SK-N-SH (cell line): ENCODE measurements around the gene SP100. TPM values are rescaled to one million over a fixed set of nuclear protein-coding genes. Genes with fewer than 3 reads are reported as not detected.

Source experiments
- CTCF ChIA-PET: fragments of 300-600, 350-600 bp; formaldehyde crosslinking; extraction: SDS; loops from one replicate; lab custom pipeline; 2021; lab: Yijun Ruan, JAX
- POLR2A ChIA-PET: fragments of 350-600 bp; sonication (Branson Sonifier 250); formaldehyde crosslinking; extraction: SDS; loops from one replicate; lab custom pipeline; 2020; ENCODE audit warnings: antibody characterized with exemption, inconsistent platforms; lab: Yijun Ruan, JAX
- DNase-seq: peaks from one replicate; pipeline ENCODE4 v3.0.0; 2012
- H2AFZ ChIP-seq: fragments of 200-600 bp; sonication (generic); 2 replicates; pipeline ENCODE4 v1.8.1; 2016; ENCODE audit warnings: antibody characterized with exemption, mild to moderate bottlenecking, low read depth
- H3F3A ChIP-seq: fragments of 200-600 bp; sonication (generic); replicated peaks from 2 replicates; pipeline ENCODE3; 2016; ENCODE audit warnings: antibody characterized with exemption, mild to moderate bottlenecking; ENCODE audit not compliant: insufficient read depth
- H3K27ac ChIP-seq, 2 experiments: fragments of 200-500 bp in 1 of 2; fragments of 200-600 bp in 1 of 2; sonication (Bioruptor generic) in 1 of 2; sonication (generic), shearing (Covaris generic) in 1 of 2; 2 replicates each; pipeline versions ENCODE4 v1.5.1 to v1.6.1; 2014 to 2016; ENCODE audit warnings: low read depth in 2 of 2, inconsistent platforms in 1 of 2, low read length in 1 of 2, mild to moderate bottlenecking in 1 of 2, mixed read lengths in 1 of 2
- H3K27me3 ChIP-seq: fragments of 200-600 bp; sonication (generic), shearing (Covaris generic); 2 replicates; pipeline ENCODE4 v1.6.1; 2016; ENCODE audit warnings: mixed run types; ENCODE audit not compliant: insufficient read depth
- H3K36me3 ChIP-seq, 2 experiments: fragments of 200-500 bp in 1 of 2; fragments of 200-600 bp in 1 of 2; sonication (Bioruptor generic) in 1 of 2; sonication (generic) in 1 of 2; replicated peaks in 1 of 2; 2 replicates each; pipeline versions ENCODE3 to v1.5.1; 2014 to 2016; ENCODE audit warnings: low read length in 1 of 2, mild to moderate bottlenecking in 1 of 2; ENCODE audit not compliant: insufficient read depth in 2 of 2, control insufficient read depth in 1 of 2
- H3K4me1 ChIP-seq, 2 experiments: fragments of 200-500 bp in 1 of 2; fragments of 200-600 bp in 1 of 2; sonication (Bioruptor generic) in 1 of 2; sonication (generic), shearing (Covaris generic) in 1 of 2; 2 replicates each; pipeline versions ENCODE4 v1.5.1 to v1.6.1; 2014 to 2016; ENCODE audit warnings: low read depth in 1 of 2, low read length in 1 of 2, mixed run types in 1 of 2; ENCODE audit not compliant: insufficient read depth in 2 of 2, control insufficient read depth in 1 of 2
- H3K4me2 ChIP-seq: fragments of 200-600 bp; sonication (generic), shearing (Covaris generic); 2 replicates; pipeline ENCODE4 v1.6.1; 2017; ENCODE audit warnings: mixed run types
- H3K4me3 ChIP-seq, 2 experiments: fragments of 200-500 bp in 1 of 2; fragments of 200-600 bp in 1 of 2; sonication (Bioruptor generic) in 1 of 2; sonication (generic), shearing (Covaris generic) in 1 of 2; 2 replicates each; pipeline versions ENCODE4 v1.5.1 to v1.8.1; 2014 to 2016; ENCODE audit warnings: low read depth in 2 of 2, inconsistent platforms in 1 of 2, low read length in 1 of 2, mild to moderate bottlenecking in 1 of 2, mixed read lengths in 1 of 2, moderate library complexity in 1 of 2
- H3K79me2 ChIP-seq: fragments of 200-600 bp; sonication (generic); 2 replicates; pipeline ENCODE4 v1.8.1; 2017; ENCODE audit warnings: mild to moderate bottlenecking; ENCODE audit not compliant: insufficient read depth
- H3K9ac ChIP-seq: fragments of 200-600 bp; sonication (generic); 2 replicates; pipeline ENCODE4 v1.6.1; 2017; ENCODE audit warnings: mixed run types
- H3K9me2 ChIP-seq: fragments of 200-600 bp; sonication (generic); 2 replicates; pipeline ENCODE4 v1.6.1; 2017; ENCODE audit warnings: mixed run types
- H3K9me3 ChIP-seq: fragments of 200-600 bp; sonication (generic); 2 replicates; pipeline ENCODE4 v1.6.1; 2017; ENCODE audit warnings: mixed run types, mild to moderate bottlenecking, moderate library complexity
- H4K20me1 ChIP-seq: fragments of 200-600 bp; sonication (generic); 2 replicates; pipeline ENCODE4 v1.6.1; 2017; ENCODE audit warnings: mild to moderate bottlenecking, mixed run types; ENCODE audit not compliant: insufficient read depth
- ELF1 ChIP-seq: IDR thresholded peaks from 2 replicates; pipeline ENCODE4 v1.4.0; 2012
- EP300 ChIP-seq, 2 experiments: IDR thresholded peaks; 2 replicates each; pipeline versions ENCODE4 v1.4.0 to v1.6.1; 2012; ENCODE audit warnings: borderline replicate concordance in 1 of 2, low read depth in 1 of 2, low read length in 1 of 2
- EZH2phosphoT487 ChIP-seq: fragments of 200-600 bp; sonication (generic); IDR thresholded peaks from 2 replicates; pipeline ENCODE4 v1.6.1; 2017; ENCODE audit warnings: low read depth, mixed run types, mild to moderate bottlenecking, antibody characterized with exemption, moderate library complexity, borderline replicate concordance
- FOSL2 ChIP-seq: IDR thresholded peaks from 2 replicates; pipeline ENCODE4 v1.4.0; 2012; ENCODE audit warnings: low read depth, mild to moderate bottlenecking, moderate library complexity, borderline replicate concordance
- FOXM1 ChIP-seq: IDR thresholded peaks from 2 replicates; pipeline ENCODE4 v1.4.0; 2012; ENCODE audit warnings: low read depth, mild to moderate bottlenecking
- MEF2A ChIP-seq: IDR thresholded peaks from 2 replicates; pipeline ENCODE4 v1.4.0; 2012; ENCODE audit warnings: low read depth, borderline replicate concordance
- NFIC ChIP-seq: IDR thresholded peaks from 2 replicates; pipeline ENCODE4 v1.4.0; 2012; ENCODE audit warnings: borderline replicate concordance
- NRF1 ChIP-seq: IDR thresholded peaks from 2 replicates; pipeline ENCODE4 v1.6.1; 2012; ENCODE audit warnings: low read depth, mild to moderate bottlenecking, low read length
- RCOR1 ChIP-seq: fragments of 150-350 bp; IDR thresholded peaks from 2 replicates; pipeline ENCODE4 v1.6.1; 2017; ENCODE audit warnings: antibody characterized with exemption, low read length
- SIN3A ChIP-seq: IDR thresholded peaks from 2 replicates; pipeline ENCODE4 v1.6.1; 2012; ENCODE audit warnings: low read depth, mild to moderate bottlenecking, low read length, moderate library complexity, borderline replicate concordance
- SMC3 ChIP-seq: IDR thresholded peaks from 2 replicates; pipeline ENCODE4 v1.6.1; 2012; ENCODE audit warnings: low read depth, low read length, improper control_type of control experiment
- TAF1 ChIP-seq: IDR thresholded peaks from 2 replicates; pipeline ENCODE4 v1.6.1; 2012; ENCODE audit warnings: low read depth, mild to moderate bottlenecking, low read length, moderate library complexity, borderline replicate concordance
- YY1 ChIP-seq: IDR thresholded peaks from 2 replicates; pipeline ENCODE4 v1.4.0; 2012; ENCODE audit warnings: low read depth, mild to moderate bottlenecking
- WGBS: methylation state at CpG from one replicate; pipeline ENCODE4 v1.1.6; 2017; ENCODE audit warnings: low lambda C conversion rate; 5-methylcytosine and 5-hydroxymethylcytosine counted together
- polyA plus RNA-seq, 3 experiments: library from polyadenylated mRNA; depleted of rRNA; stranded (reverse); fragments of >200 nt; gene quantifications; 2 replicates each; pipeline ENCODE4 v1.2.3, GENCODE V29; 2012
- TF ChIP-seq, protein P1 (sequence below): IDR thresholded peaks from 2 replicates; pipeline ENCODE4 v1.4.0; 2012; ENCODE audit warnings: low read depth, borderline replicate concordance
- TF ChIP-seq, protein P2 (sequence below): fragments of 150-350 bp; IDR thresholded peaks from 2 replicates; pipeline ENCODE4 v1.6.1; 2017; ENCODE audit warnings: antibody characterized with exemption, low read length, low read depth, borderline replicate concordance
- TF ChIP-seq, protein P3 (sequence below): IDR thresholded peaks from 2 replicates; pipeline ENCODE4 v1.4.0; 2012; ENCODE audit warnings: low read depth, borderline replicate concordance

SP100 gene
- polyA plus RNA-seq, 1 of the 3 experiments (the other 2 are of a cell fraction) = 38.1 TPM

DNA sequence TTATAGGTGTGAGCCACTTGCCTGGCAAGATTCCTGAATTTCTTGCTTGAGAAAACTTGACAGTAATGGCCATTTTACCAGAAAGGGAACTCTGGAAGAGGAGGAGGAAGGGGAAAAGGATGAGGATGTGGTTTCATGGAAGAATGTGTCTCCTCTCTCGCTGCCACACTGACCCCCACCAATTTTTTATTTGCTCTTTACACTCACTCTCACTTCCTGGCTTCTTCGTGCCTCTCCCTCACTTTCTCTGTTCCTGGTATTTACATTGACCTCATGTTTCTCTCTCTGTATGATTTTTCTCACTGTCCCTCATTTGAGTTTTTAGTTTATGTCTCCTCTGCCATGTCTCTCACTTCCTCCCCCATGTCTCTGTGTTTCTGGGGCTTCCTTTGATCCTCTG is 162.1 kb downstream of the SP100 start (continued):
- TF ChIP-seq, protein P1, sequence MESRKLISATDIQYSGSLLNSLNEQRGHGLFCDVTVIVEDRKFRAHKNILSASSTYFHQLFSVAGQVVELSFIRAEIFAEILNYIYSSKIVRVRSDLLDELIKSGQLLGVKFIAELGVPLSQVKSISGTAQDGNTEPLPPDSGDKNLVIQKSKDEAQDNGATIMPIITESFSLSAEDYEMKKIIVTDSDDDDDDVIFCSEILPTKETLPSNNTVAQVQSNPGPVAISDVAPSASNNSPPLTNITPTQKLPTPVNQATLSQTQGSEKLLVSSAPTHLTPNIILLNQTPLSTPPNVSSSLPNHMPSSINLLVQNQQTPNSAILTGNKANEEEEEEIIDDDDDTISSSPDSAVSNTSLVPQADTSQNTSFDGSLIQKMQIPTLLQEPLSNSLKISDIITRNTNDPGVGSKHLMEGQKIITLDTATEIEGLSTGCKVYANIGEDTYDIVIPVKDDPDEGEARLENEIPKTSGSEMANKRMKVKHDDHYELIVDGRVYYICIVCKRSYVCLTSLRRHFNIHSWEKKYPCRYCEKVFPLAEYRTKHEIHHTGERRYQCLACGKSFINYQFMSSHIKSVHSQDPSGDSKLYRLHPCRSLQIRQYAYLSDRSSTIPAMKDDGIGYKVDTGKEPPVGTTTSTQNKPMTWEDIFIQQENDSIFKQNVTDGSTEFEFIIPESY = no peak
- TF ChIP-seq YY1 = no peak
- no peak for TF ChIP-seq FOXM1
- no peak for TF ChIP-seq TAF1
- TF ChIP-seq MEF2A = no peak
- TF ChIP-seq, protein P2, sequence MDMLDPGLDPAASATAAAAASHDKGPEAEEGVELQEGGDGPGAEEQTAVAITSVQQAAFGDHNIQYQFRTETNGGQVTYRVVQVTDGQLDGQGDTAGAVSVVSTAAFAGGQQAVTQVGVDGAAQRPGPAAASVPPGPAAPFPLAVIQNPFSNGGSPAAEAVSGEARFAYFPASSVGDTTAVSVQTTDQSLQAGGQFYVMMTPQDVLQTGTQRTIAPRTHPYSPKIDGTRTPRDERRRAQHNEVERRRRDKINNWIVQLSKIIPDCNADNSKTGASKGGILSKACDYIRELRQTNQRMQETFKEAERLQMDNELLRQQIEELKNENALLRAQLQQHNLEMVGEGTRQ = no peak
- no peak for TF ChIP-seq EP300 (IDR thresholded peaks at IDR 0.05; ENCODE audit: borderline replicate concordance in 1 of 2, low read depth in 1 of 2, low read length in 1 of 2)
- no peak for TF ChIP-seq EZH2phosphoT487
- TF ChIP-seq RCOR1 = no peak

DNA sequence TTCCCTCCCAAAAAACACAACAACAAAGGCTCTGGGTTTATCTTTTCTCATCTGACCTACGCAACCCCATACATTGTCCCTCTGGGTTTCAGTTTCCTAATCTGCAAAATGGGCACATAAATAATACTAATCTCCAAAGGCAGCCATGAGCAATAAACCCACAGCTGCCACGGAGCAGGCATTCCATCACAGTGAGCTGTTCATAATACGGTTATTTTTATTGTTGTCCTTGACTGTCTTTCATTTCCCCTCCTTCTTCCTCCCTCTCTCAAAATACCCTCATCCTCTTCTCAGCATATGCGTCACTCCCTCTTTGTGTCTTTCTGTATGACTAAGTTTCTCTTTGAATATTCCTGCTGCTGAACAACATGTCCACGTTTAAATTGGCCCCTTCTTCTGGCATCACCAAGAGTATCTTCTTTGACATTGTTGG is 166.9 kb downstream of the SP100 start:
- ChIA-PET CTCF (no interaction called here), POLR2A (no interaction called here)
- no peak for DNase-seq
- H2AFZ ChIP-seq = peak overlapping the region; percentile 4; the same call in 1 of the 2 replicates
- no peaks in the 10 kb centered on the region for H3K79me2 ChIP-seq
- no peaks in the 10 kb centered on the region for H3K4me1 ChIP-seq
- TF ChIP-seq SIN3A = no peak
- 0 out of 2 replicates have a peak, but pooled peaks have one; percentile 23 for TF ChIP-seq YY1
- no peak for TF ChIP-seq NRF1
- TF ChIP-seq ELF1 = no peak
- no peak for TF ChIP-seq SMC3
- no peak for TF ChIP-seq NFIC
- TF ChIP-seq, protein P3, sequence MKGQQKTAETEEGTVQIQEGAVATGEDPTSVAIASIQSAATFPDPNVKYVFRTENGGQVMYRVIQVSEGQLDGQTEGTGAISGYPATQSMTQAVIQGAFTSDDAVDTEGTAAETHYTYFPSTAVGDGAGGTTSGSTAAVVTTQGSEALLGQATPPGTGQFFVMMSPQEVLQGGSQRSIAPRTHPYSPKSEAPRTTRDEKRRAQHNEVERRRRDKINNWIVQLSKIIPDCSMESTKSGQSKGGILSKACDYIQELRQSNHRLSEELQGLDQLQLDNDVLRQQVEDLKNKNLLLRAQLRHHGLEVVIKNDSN = no peak
- 0 out of 2 replicates have a peak, but pooled peaks have one; percentile 2 for TF ChIP-seq FOSL2
- H3K9ac ChIP-seq = no peak overlapping the region
- 32% methylated on average over 5 of the region's 5 CpGs for WGBS
- no peaks in the 10 kb centered on the region for H3K9me3 ChIP-seq
- no peaks in the 10 kb centered on the region for H3K27me3 ChIP-seq
- H3K9me2 ChIP-seq = no peaks in the 10 kb centered on the region
- no peak overlapping the region for H3K4me3 ChIP-seq
- no peaks in the 10 kb centered on the region for H3K36me3 ChIP-seq
- H3K27ac ChIP-seq = no peak overlapping the region; a peak in 1 of 4 replicates
- H3F3A ChIP-seq = no peaks in the 10 kb centered on the region
- no peaks in the 10 kb centered on the region for H4K20me1 ChIP-seq
- H3K4me2 ChIP-seq = no peak overlapping the region
